Astrocyte of the spinal cord (primary cell): ENCODE measurements around the gene FNBP1.
"Not testable (repeated sequence)": the region's sequence is repeated elsewhere in the genome, so short reads cannot be mapped to it uniquely, and the experiment has no call there.

ENCODE experiments used
- DNase-seq: peaks from one replicate; pipeline ENCODE4 v3.0.0; 2011; ENCODE audit warnings: low read depth, low spot score
- H3K4me3 ChIP-seq: 2 replicates; pipeline ENCODE4 v1.5.1; 2011; ENCODE audit warnings: low read depth, mild to moderate bottlenecking, low read length, moderate library complexity
- CTCF ChIP-seq: IDR thresholded peaks from 2 replicates; pipeline ENCODE4 v1.5.1; 2012; ENCODE audit warnings: low read depth, mild to moderate bottlenecking, low read length, inconsistent platforms
- in situ Hi-C: cut with HindIII; loops from 2 replicates; pipeline ENCODE4 v1.10.0; 2017; ENCODE audit warnings: low sequenced_read_pairs

Gene FNBP1

GRCh38 chr9:129995409-129996160, 47.4 kb downstream of the FNBP1 start:
- in situ Hi-C loops: no loop called here
- TF ChIP-seq CTCF: no peak
- H3K4me3 ChIP-seq: no peak overlapping the region
- no peak for DNase-seq

DNA sequence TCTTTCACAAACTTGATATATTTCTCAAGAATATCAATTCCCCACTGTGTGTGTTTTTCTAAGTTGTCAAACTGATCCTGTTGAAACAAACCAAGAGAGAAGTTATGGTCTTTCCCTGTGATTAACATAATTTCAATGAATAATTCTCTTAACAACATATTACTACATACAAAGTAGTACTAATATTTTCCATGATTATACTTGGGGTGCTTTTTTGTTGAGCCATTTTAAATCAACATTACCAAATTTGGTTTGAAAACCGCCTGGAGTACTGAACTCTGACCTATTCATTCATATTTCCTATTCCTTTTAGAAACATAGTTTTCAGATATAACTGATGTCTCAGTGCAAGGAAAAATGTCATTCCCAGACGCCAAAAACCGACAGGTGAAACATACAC, 48.1 kb downstream of the FNBP1 start:
- no peak for DNase-seq
- TF ChIP-seq CTCF: no peak
- in situ Hi-C loops: no loop called here
- H3K4me3 ChIP-seq: no peak overlapping the region

- in situ Hi-C loops, H3K4me3 ChIP-seq, DNase-seq: not testable (repeated sequence)
Measured at GRCh38 chr9:129991139-129991538, 51.9 kb downstream of the FNBP1 start.

GRCh38 chr9:129990269-129991010, 52.5 kb downstream of the FNBP1 start:
- no peak for DNase-seq
- H3K4me3 ChIP-seq: no peak overlapping the region

GRCh38 chr9:129989740-129990139, 53.2 kb downstream of the FNBP1 start:
- TF ChIP-seq CTCF: no peak
- in situ Hi-C loops: no loop called here
- H3K4me3 ChIP-seq: no peak overlapping the region
- peak; percentile 56 for DNase-seq

More at GRCh38 chr9:129990269-129991010, 52.5 kb downstream of the FNBP1 start:
- in situ Hi-C loops: no loop called here
- TF ChIP-seq CTCF: no peak

DNA sequence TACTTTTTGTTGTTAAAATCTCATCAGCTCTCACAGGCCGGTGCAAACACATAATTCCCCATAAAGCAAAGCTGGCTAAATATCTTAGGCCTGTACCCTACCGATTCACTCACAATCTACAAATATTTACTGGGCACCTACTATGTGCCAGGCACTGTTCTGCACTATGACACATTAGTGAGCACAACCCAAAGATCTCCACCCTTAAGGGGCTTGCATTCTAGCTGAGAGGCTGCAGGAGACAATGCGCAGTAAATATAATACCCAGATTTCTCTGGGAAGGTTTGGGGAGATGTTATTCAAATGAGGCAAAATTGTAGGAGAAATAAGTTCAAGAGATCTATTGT, 53.7 kb downstream of the FNBP1 start:
- in situ Hi-C loops: no loop called here
- DNase-seq: no peak
- TF ChIP-seq CTCF: no peak
- H3K4me3 ChIP-seq: no peak overlapping the region

DNA sequence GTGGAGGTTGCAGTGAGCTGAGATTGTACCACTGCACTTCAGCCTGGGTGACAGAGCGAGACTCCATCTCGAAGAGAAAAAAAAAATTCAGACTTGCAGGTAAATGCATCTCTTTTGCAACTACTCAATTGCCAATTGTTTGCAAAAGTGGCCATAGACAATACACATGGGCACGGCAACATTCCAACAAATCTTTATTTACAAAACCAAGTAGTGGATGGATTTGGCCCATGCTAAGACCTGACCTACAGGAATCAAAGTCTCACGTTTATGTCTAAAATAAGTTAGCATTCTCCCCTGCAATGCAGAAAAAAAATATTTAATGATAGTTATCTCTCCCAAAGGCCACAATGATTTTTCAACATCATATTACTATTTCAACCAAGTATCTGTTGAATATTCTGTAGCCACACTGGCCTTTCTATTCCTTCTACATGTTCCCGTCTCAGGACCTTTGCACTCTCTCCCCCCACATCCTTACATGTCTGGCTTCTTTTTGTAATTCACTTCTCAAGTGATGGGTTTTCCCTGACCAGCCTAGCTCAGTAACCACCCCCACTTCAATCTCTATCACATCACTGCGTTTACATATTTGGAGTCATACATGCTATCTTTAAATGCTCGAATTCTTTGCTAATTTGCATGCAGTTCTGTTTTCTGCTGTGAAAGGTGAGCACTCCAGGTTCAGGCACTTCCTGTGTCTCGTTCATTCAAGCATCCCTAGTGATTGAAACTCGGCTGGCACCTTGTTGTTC, 54.2 kb downstream of the FNBP1 start:
- no peak for TF ChIP-seq CTCF
- DNase-seq: no peak
- in situ Hi-C loops: no loop called here
- no peak overlapping the region for H3K4me3 ChIP-seq
